T1000 (cell line): Measurements from ENCODE around the gene POP4.

ENCODE experiments used
- DNase-seq: peaks from one replicate; lab custom pipeline; 2025; ENCODE audit warnings: mixed read lengths; lab: John Stamatoyannopoulos, UW

Gene POP4

GRCh38 chr19:29631450-29631849 is 25.4 kb downstream of the POP4 start:
- no peak for DNase-seq

- no peak for DNase-seq
Observed at GRCh38 chr19:29634002-29634401, 27.9 kb downstream of the POP4 start.

- DNase-seq: no peak
Observed at GRCh38 chr19:29634423-29635130, 28.5 kb downstream of the POP4 start.

- no peak for DNase-seq
Observed at GRCh38 chr19:29635963-29636362, 29.9 kb downstream of the POP4 start.

GRCh38 chr19:29636553-29637360 is 30.7 kb downstream of the POP4 start:
- no peak for DNase-seq

GRCh38 chr19:29639086-29639485 is 33.0 kb downstream of the POP4 start:
- no peak for DNase-seq

GRCh38 chr19:29640231-29640630 is 34.1 kb downstream of the POP4 start:
- DNase-seq: no peak

- no peak for DNase-seq
Observed at GRCh38 chr19:29641597-29641996, 35.5 kb downstream of the POP4 start.

GRCh38 chr19:29643361-29643935 is 37.4 kb downstream of the POP4 start:
- no peak for DNase-seq

GRCh38 chr19:29644210-29644609 is 38.1 kb downstream of the POP4 start:
- DNase-seq: no peak

GRCh38 chr19:29645491-29645867 is 39.4 kb downstream of the POP4 start:
- no peak for DNase-seq

- DNase-seq: no peak
Observed at GRCh38 chr19:29645911-29646310, 39.8 kb downstream of the POP4 start.

- DNase-seq: no peak
Observed at GRCh38 chr19:29650772-29651387, 44.8 kb downstream of the POP4 start.

- DNase-seq: no peak
Observed at GRCh38 chr19:29651622-29652394, 45.7 kb downstream of the POP4 start.

- DNase-seq: no peak
Observed at GRCh38 chr19:29653398-29653797, 47.3 kb downstream of the POP4 start.

- DNase-seq: no peak
Observed at GRCh38 chr19:29655648-29656335, 49.7 kb downstream of the POP4 start.

GRCh38 chr19:29658221-29658991 is 52.3 kb downstream of the POP4 start:
- DNase-seq: no peak

GRCh38 chr19:29660835-29661234 is 54.8 kb downstream of the POP4 start:
- DNase-seq: no peak

GRCh38 chr19:29662278-29662603 is 56.2 kb downstream of the POP4 start:
- no peak for DNase-seq

- peak; percentile 61 for DNase-seq
Observed at GRCh38 chr19:29662604-29663404, 56.7 kb downstream of the POP4 start.
